Sigmoid colon (tissue), 4 donors: ENCODE data around the gene TAS2R4.

ENCODE experiments used
- POLR2AphosphoS5 ChIP-seq, 4 donors: sonication (generic); formaldehyde crosslinking; IDR thresholded peaks; one replicate each; pipeline ENCODE4 v1.6.1; 2017; ENCODE audit warnings: antibody characterized with exemption in 4 of 4
- TF ChIP-seq, protein P1 (sequence below), 4 experiments: fragments of 450-650 bp in 3 of 4; fragments of 200-600 bp in 1 of 4; IDR thresholded peaks; one replicate each; pipeline ENCODE4 v1.5.1; 2016 to 2019; ENCODE audit warnings: antibody characterized with exemption in 4 of 4, mild to moderate bottlenecking in 3 of 4, moderate library complexity in 2 of 4

DNA sequence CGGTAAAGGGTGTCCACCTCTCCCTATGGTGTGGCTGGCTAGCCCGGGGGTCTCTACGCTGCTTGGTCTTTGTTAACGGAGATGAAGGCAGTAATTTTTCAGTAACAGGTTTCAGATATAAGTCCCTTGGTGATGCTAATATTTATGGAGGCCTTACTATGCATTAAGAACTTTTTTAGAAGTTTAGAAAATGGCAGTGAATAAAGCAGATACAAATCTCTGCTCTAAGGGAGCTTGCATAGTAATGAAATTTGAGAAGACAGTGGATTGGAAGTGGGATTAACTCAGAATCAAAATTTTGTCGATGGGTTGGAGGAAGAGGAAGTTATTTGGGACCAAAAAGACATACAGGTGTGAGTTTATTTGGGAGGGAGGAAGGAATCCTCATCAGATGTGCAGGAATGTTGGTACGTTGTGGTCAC, 37.9 kb upstream of the TAS2R4 start:
- TF ChIP-seq, protein P1, sequence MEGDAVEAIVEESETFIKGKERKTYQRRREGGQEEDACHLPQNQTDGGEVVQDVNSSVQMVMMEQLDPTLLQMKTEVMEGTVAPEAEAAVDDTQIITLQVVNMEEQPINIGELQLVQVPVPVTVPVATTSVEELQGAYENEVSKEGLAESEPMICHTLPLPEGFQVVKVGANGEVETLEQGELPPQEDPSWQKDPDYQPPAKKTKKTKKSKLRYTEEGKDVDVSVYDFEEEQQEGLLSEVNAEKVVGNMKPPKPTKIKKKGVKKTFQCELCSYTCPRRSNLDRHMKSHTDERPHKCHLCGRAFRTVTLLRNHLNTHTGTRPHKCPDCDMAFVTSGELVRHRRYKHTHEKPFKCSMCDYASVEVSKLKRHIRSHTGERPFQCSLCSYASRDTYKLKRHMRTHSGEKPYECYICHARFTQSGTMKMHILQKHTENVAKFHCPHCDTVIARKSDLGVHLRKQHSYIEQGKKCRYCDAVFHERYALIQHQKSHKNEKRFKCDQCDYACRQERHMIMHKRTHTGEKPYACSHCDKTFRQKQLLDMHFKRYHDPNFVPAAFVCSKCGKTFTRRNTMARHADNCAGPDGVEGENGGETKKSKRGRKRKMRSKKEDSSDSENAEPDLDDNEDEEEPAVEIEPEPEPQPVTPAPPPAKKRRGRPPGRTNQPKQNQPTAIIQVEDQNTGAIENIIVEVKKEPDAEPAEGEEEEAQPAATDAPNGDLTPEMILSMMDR (IDR thresholded peaks at IDR 0.05): no peak
- no peak for TF ChIP-seq POLR2AphosphoS5 (IDR thresholded peaks at IDR 0.05)
